ENCODE measurements around the gene RAB40C.

RAB40C gene

GRCh38 chr16:619476-620100 is 29.7 kb downstream of the RAB40C start:
- no peak for DNase-seq

- DNase-seq, result no peak
Observed at GRCh38 chr16:620700-621525, 31.0 kb downstream of the RAB40C start.

GRCh38 chr16:621526-622105 is 31.8 kb downstream of the RAB40C start:
- no peak for DNase-seq

- no peak for DNase-seq
Observed at GRCh38 chr16:622920-623280, 33.0 kb downstream of the RAB40C start.

GRCh38 chr16:624526-625070 is 34.7 kb downstream of the RAB40C start:
- DNase-seq, result no peak

GRCh38 chr16:625117-625976 is 35.5 kb downstream of the RAB40C start:
- DNase-seq, result no peak

GRCh38 chr16:625977-626765 is 36.3 kb downstream of the RAB40C start:
- DNase-seq, result no peak

- DNase-seq, result no peak
Observed at GRCh38 chr16:626787-627453, 37.1 kb downstream of the RAB40C start.

- DNase-seq, result no peak
Observed at GRCh38 chr16:627454-628239, 37.8 kb downstream of the RAB40C start.

- DNase-seq, result no peak
Observed at GRCh38 chr16:628321-629061, 38.6 kb downstream of the RAB40C start.

- no peak for DNase-seq
Observed at GRCh38 chr16:629185-629832, 39.4 kb downstream of the RAB40C start.

- DNase-seq, result no peak
Observed at GRCh38 chr16:629833-630248, 40.0 kb downstream of the RAB40C start.

- no peak for DNase-seq
Observed at GRCh38 chr16:630249-630814, 40.5 kb downstream of the RAB40C start.

- DNase-seq, result no peak
Observed at GRCh38 chr16:630815-631405, 41.0 kb downstream of the RAB40C start, which contains the start of gene WFIKKN1. Gene WFIKKN1, plus strand, starts transcription at chr16:630985. Its CDS starts 269 bp downstream, at chr16:631254.

GRCh38 chr16:631808-632358 is 42.0 kb downstream of the RAB40C start:
- no peak for DNase-seq

- DNase-seq, result no peak
Observed at GRCh38 chr16:632486-633335, 42.8 kb downstream of the RAB40C start.

Measured in activated gamma-delta T cell (primary cell).